ENCODE results near the gene GRID2. TPM values are rescaled to one million over a fixed set of nuclear protein-coding genes. Genes with fewer than 3 reads are reported as not detected.

The GRID2 gene
- total and polyA plus RNA-seq, 2 of the 13 experiments (the other 11 are each of a cell fraction or from before 2014, with no cell fraction given) = not detected

GRCh38 chr4:92551616-92552015 lies 247.8 kb downstream of the GRID2 start (continued):
- TF ChIP-seq KDM6A (CRISPR knock-in tag; IDR thresholded peaks at IDR 0.05; ENCODE audit: low read depth) (no peak), ISX (CRISPR knock-in tag; conservative IDR thresholded peaks at IDR 0.05) (no peak), SMAD9 (CRISPR knock-in tag; IDR thresholded peaks at IDR 0.05) (no peak), CAMTA2 (CRISPR knock-in tag; IDR thresholded peaks at IDR 0.05; ENCODE audit: borderline replicate concordance) (no peak), ZNF724P (CRISPR knock-in tag; IDR thresholded peaks at IDR 0.05; ENCODE audit: borderline replicate concordance) (no peak), HDAC1 (CRISPR knock-in tag; IDR thresholded peaks at IDR 0.05) (no peak)
- TF ChIP-seq, protein P1, sequence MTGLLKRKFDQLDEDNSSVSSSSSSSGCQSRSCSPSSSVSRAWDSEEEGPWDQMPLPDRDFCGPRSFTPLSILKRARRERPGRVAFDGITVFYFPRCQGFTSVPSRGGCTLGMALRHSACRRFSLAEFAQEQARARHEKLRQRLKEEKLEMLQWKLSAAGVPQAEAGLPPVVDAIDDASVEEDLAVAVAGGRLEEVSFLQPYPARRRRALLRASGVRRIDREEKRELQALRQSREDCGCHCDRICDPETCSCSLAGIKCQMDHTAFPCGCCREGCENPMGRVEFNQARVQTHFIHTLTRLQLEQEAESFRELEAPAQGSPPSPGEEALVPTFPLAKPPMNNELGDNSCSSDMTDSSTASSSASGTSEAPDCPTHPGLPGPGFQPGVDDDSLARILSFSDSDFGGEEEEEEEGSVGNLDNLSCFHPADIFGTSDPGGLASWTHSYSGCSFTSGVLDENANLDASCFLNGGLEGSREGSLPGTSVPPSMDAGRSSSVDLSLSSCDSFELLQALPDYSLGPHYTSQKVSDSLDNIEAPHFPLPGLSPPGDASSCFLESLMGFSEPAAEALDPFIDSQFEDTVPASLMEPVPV (CRISPR knock-in tag; IDR thresholded peaks at IDR 0.05) = no peak

GRCh38 chr4:92566269-92566668 lies 262.5 kb downstream of the GRID2 start:
- H3K27me3 ChIP-seq (ENCODE audit: control insufficient read depth in 1 of 2, insufficient read depth in 2 of 2, low read length in 2 of 2) = no peaks in the 10 kb centered on the region
- no peaks in the 10 kb centered on the region for H3K36me3 ChIP-seq (replicated peaks in 1 of 2; ENCODE audit: control insufficient read depth in 1 of 2, insufficient read depth in 2 of 2, low read length in 2 of 2)
- no peak for DNase-seq (ENCODE audit: low spot score)
- H3K4me3 ChIP-seq (replicated peaks in 1 of 3; ENCODE audit: insufficient read depth in 1 of 3, low read depth in 2 of 3, low read length in 3 of 3) = no peak overlapping the region
- ATAC-seq = no peak
- no peaks in the 10 kb centered on the region for H4K20me1 ChIP-seq (ENCODE audit: insufficient read depth, low read length)
- TF ChIP-seq ZNF572 (CRISPR knock-in tag; IDR thresholded peaks at IDR 0.05) = no peak
- no peak for TF ChIP-seq REXO4 (CRISPR knock-in tag; IDR thresholded peaks at IDR 0.05; ENCODE audit: borderline replicate concordance)
- no peak for TF ChIP-seq ZMYM4 (CRISPR knock-in tag; IDR thresholded peaks at IDR 0.05)
- TF ChIP-seq ZFP90 (CRISPR knock-in tag; IDR thresholded peaks at IDR 0.05; ENCODE audit: borderline replicate concordance) = no peak
- TF ChIP-seq CEBPB (IDR thresholded peaks at IDR 0.05; ENCODE audit: borderline replicate concordance, low read depth, low read length) = no peak
- TF ChIP-seq MEF2D (CRISPR knock-in tag; IDR thresholded peaks at IDR 0.05) = no peak
- TF ChIP-seq, protein P2, sequence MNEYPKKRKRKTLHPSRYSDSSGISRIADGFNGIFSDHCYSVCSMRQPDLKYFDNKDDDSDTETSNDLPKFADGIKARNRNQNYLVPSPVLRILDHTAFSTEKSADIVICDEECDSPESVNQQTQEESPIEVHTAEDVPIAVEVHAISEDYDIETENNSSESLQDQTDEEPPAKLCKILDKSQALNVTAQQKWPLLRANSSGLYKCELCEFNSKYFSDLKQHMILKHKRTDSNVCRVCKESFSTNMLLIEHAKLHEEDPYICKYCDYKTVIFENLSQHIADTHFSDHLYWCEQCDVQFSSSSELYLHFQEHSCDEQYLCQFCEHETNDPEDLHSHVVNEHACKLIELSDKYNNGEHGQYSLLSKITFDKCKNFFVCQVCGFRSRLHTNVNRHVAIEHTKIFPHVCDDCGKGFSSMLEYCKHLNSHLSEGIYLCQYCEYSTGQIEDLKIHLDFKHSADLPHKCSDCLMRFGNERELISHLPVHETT (CRISPR knock-in tag; conservative IDR thresholded peaks at IDR 0.05) = no peak
- no peak for TF ChIP-seq ZFY (CRISPR knock-in tag; IDR thresholded peaks at IDR 0.05)
- TF ChIP-seq, protein P3, sequence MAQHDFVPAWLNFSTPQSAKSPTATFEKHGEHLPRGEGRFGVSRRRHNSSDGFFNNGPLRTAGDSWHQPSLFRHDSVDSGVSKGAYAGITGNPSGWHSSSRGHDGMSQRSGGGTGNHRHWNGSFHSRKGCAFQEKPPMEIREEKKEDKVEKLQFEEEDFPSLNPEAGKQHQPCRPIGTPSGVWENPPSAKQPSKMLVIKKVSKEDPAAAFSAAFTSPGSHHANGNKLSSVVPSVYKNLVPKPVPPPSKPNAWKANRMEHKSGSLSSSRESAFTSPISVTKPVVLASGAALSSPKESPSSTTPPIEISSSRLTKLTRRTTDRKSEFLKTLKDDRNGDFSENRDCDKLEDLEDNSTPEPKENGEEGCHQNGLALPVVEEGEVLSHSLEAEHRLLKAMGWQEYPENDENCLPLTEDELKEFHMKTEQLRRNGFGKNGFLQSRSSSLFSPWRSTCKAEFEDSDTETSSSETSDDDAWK (CRISPR knock-in tag; IDR thresholded peaks at IDR 0.05) = no peak
- no peak for TF ChIP-seq BORCS8-MEF2B (CRISPR knock-in tag; IDR thresholded peaks at IDR 0.05)
- TF ChIP-seq XRCC5 (optimal IDR thresholded peaks at IDR 0.05; ENCODE audit: low read length) = no peak
- TF ChIP-seq AGO2 (optimal IDR thresholded peaks at IDR 0.05; ENCODE audit: low read depth, low read length) = no peak
- no peaks in the 10 kb centered on the region for H3K9me3 ChIP-seq (ENCODE audit: low read length)
- H2AFZ ChIP-seq (ENCODE audit: low read length) = no peak overlapping the region
- no peak overlapping the region for H3K27ac ChIP-seq (ENCODE audit: extremely low read length, insufficient read depth, low read length)
- in situ Hi-C loops (cut with HindIII; ENCODE audit: extremely low pct_ligation_motif_present, low pct_unique_long_range_greater_than_20kb) = no loop called here
- BruUV-seq (replicated peaks) = no TSS peak
- no peaks in the 10 kb centered on the region for H3K79me2 ChIP-seq (ENCODE audit: insufficient read depth, low read length)
- intact Hi-C loops (cut with micrococcal nuclease; ENCODE audit: unreplicated experiment) = no loop called here
- H3K4me2 ChIP-seq (ENCODE audit: low read depth, low read length) = no peak overlapping the region
- POLR2A ChIA-PET = no interaction called here
- no peak for FAIRE-seq
- H3K4me1 ChIP-seq (ENCODE audit: insufficient read depth, low read length) = no peaks in the 10 kb centered on the region
- CTCF ChIA-PET (ENCODE audit: low intra/inter-chr PET ratio, low total read pairs) = no interaction called here
- no peak overlapping the region for H3K9ac ChIP-seq (ENCODE audit: insufficient read depth, low read depth, low read length)
- WGBS (ENCODE audit: low lambda C conversion rate) = 1% methylated on average over 3 of the region's 3 CpGs

All from HepG2 (cell line).